ENCODE data around the gene TUBB8.
A peak's percentile ranks its signal among the peaks of the same experiment; 100 is the strongest.
"Not testable (repeated sequence)": the region's sequence is repeated elsewhere in the genome, so short reads cannot be mapped to it uniquely, and the experiment has no call there.

TUBB8 gene

DNA sequence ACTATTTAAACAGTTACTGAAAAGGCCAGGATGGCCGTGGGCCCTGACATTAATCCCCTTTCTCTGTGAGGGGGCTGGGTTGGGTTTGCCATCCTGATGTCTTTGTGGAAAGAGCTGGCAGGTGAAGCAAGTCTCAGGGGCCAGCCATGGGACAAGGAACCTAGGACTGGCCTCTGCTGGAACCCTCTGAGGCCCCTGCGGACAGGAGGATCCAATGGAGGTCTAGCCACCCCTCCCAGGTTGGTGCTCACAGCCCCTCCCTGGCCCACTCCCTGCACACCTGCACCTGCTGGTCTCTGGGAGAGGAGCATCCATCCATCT is 35.8 kb downstream of the TUBB8 start:
- DNase-seq: not testable (repeated sequence)

DNA sequence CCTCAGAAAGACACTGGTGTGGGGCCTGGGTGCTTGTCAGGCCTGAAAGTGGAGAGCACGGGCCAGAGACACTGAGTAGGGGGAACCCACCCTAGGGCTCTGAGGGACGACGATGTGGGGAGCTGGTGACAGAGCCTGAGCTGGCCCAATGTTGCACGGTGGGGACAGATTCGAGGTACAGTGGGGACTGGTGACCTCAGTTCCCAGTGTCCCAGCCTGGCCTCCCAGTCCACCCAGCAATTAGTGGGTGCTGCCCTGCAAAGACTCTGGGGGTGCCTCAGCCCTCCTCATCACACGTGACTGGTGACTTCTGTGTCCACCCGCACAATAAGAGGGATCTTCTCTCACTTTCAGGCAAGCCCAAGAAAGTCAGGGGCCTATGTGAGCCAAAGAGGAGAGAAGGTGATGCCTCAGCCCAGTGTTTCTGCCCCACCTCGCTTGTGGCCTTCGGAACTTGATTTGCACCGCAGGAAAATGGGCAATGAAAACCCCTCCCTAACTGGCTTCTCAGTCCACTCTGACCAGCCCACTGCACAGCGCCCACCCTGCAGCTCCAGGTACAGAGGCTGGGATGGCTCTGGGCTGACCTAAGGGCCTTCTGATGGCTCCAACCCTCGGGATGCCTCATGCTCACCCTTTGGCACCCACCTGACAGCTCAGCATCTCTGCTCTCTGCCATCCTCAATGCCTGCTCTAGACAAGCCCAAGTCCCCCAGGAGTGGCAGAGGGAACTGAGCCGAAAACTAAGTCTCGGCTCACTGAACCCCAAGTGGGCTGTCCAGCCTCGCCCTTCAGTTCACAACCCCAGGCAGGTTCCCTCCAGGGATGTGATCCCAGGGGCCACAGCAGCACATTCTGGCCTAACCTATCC is 36.4 kb downstream of the TUBB8 start:
- not testable (repeated sequence) for DNase-seq

DNA sequence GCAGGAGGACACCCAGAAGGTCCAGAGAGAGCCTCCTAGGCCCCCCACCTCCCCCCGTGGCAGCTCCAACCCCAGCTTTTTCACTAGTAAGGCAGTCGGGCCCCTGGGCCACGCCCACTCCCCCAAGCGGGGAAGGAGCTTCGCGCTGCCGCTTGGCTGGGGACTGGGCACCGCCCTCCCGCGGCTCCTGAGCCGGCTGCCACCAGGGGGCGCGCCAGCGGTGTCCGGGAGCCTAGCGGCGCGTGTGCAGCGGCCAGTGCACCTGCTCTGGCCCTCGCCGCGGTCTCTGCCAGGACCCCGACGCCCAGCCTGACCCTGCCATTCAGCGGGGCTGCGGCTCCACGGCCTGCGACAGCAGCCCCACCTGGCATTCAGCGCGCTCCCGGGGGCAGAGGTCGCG is 37.8 kb downstream of the TUBB8 start:
- not testable (repeated sequence) for DNase-seq

DNA sequence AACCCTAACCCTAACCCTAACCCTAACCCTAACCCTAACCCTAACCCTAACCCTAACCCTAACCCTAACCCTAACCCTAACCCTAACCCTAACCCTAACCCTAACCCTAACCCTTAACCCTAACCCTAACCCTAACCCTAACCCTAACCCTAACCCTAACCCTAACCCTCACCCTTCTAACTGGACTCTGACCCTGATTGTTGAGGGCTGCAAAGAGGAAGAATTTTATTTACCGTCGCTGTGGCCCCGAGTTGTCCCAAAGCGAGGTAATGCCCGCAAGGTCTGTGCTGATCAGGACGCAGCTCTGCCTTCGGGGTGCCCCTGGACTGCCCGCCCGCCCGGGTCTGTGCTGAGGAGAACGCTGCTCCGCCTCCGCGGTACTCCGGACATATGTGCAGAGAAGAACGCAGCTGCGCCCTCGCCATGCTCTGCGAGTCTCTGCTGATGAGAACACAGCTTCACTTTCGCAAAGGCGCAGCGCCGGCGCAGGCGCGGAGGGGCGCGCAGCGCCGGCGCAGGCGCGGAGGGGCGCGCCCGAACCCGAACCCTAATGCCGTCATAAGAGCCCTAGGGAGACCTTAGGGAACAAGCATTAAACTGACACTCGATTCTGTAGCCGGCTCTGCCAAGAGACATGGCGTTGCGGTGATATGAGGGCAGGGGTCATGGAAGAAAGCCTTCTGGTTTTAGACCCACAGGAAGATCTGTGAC is 38.7 kb downstream of the TUBB8 start:
- DNase-seq: peak in 1 of 2 donors; percentile 32
